Activated naive CD8-positive, alpha-beta T cell (primary cell): ENCODE data around the gene PLEKHO1.
"Not testable (repeated sequence)": the region's sequence is repeated elsewhere in the genome, so short reads cannot be mapped to it uniquely, and the experiment has no call there.

Source experiments
- H3K27ac Mint-ChIP-seq: one replicate; pipeline ENCODE4 v1.8.0; 2021; ENCODE audit warnings: mixed read lengths
- H3K27me3 Mint-ChIP-seq: one replicate; pipeline ENCODE4 v1.8.0; 2021; ENCODE audit warnings: mixed read lengths
- H3K36me3 Mint-ChIP-seq: one replicate; pipeline ENCODE4 v1.8.0; 2021; ENCODE audit warnings: mixed read lengths
- H3K4me1 Mint-ChIP-seq: one replicate; pipeline ENCODE4 v1.8.0; 2021; ENCODE audit warnings: low read depth, mixed read lengths
- H3K4me3 Mint-ChIP-seq: one replicate; pipeline ENCODE4 v1.8.0; 2021; ENCODE audit warnings: mild to moderate bottlenecking, mixed read lengths
- H3K9me3 Mint-ChIP-seq: one replicate; pipeline ENCODE4 v1.8.0; 2021; ENCODE audit warnings: low read depth, mixed read lengths

PLEKHO1 gene

GRCh38 chr1:150178548-150178947, 28.8 kb downstream of the PLEKHO1 start:
- Mint-ChIP-seq H3K4me1 (no peaks in the 10 kb centered on the region), H3K27ac (no peak overlapping the region), H3K9me3 (no peaks in the 10 kb centered on the region), H3K4me3 (no peak overlapping the region), H3K36me3 (no peaks in the 10 kb centered on the region), H3K27me3 (no peaks in the 10 kb centered on the region)

GRCh38 chr1:150179867-150180266, 30.2 kb downstream of the PLEKHO1 start:
- no peak overlapping the region for H3K27ac Mint-ChIP-seq
- H3K4me3 Mint-ChIP-seq = no peak overlapping the region
- H3K36me3 Mint-ChIP-seq = no peaks in the 10 kb centered on the region
- no peaks in the 10 kb centered on the region for H3K4me1 Mint-ChIP-seq
- no peaks in the 10 kb centered on the region for H3K27me3 Mint-ChIP-seq
- no peaks in the 10 kb centered on the region for H3K9me3 Mint-ChIP-seq

- Mint-ChIP-seq H3K36me3 (no peaks in the 10 kb centered on the region), H3K4me1 (no peaks in the 10 kb centered on the region), H3K27me3 (no peaks in the 10 kb centered on the region), H3K27ac (no peak overlapping the region), H3K9me3 (no peaks in the 10 kb centered on the region), H3K4me3 (no peak overlapping the region)
Measured at GRCh38 chr1:150180474-150180873, 30.8 kb downstream of the PLEKHO1 start.

GRCh38 chr1:150182247-150182646, 32.5 kb downstream of the PLEKHO1 start:
- H3K4me1 Mint-ChIP-seq = peaks cover 5% of the 10 kb centered on the region
- no peak overlapping the region for H3K4me3 Mint-ChIP-seq
- H3K27me3 Mint-ChIP-seq = no peaks in the 10 kb centered on the region
- no peak overlapping the region for H3K27ac Mint-ChIP-seq
- no peaks in the 10 kb centered on the region for H3K36me3 Mint-ChIP-seq
- H3K9me3 Mint-ChIP-seq = no peaks in the 10 kb centered on the region

- Mint-ChIP-seq H3K4me1 (peaks cover 9% of the 10 kb centered on the region), H3K4me3 (no peak overlapping the region), H3K36me3 (no peaks in the 10 kb centered on the region), H3K9me3 (no peaks in the 10 kb centered on the region), H3K27ac (no peak overlapping the region), H3K27me3 (no peaks in the 10 kb centered on the region)
Measured at GRCh38 chr1:150183061-150183460, 33.3 kb downstream of the PLEKHO1 start.

- Mint-ChIP-seq H3K4me1 (peaks cover 9% of the 10 kb centered on the region), H3K4me3 (no peak overlapping the region), H3K36me3 (no peaks in the 10 kb centered on the region), H3K27ac (no peak overlapping the region), H3K27me3 (no peaks in the 10 kb centered on the region), H3K9me3 (no peaks in the 10 kb centered on the region)
Measured at GRCh38 chr1:150185481-150185880, 35.8 kb downstream of the PLEKHO1 start.

- H3K36me3 Mint-ChIP-seq, H3K27ac Mint-ChIP-seq, H3K27me3 Mint-ChIP-seq, H3K9me3 Mint-ChIP-seq, H3K4me3 Mint-ChIP-seq, H3K4me1 Mint-ChIP-seq: not testable (repeated sequence)
Measured at GRCh38 chr1:150186438-150186788, 36.7 kb downstream of the PLEKHO1 start.

- Mint-ChIP-seq H3K27me3 (no peaks in the 10 kb centered on the region), H3K4me1 (peaks cover 9% of the 10 kb centered on the region), H3K27ac (no peak overlapping the region), H3K4me3 (peak overlapping the region; percentile 30), H3K9me3 (no peaks in the 10 kb centered on the region), H3K36me3 (no peaks in the 10 kb centered on the region)
Measured at GRCh38 chr1:150186789-150187559, 37.3 kb downstream of the PLEKHO1 start.

GRCh38 chr1:150187560-150187931, 37.8 kb downstream of the PLEKHO1 start:
- H3K27ac Mint-ChIP-seq = no peak overlapping the region
- no peaks in the 10 kb centered on the region for H3K36me3 Mint-ChIP-seq
- H3K9me3 Mint-ChIP-seq = no peaks in the 10 kb centered on the region
- H3K4me1 Mint-ChIP-seq = peaks cover 9% of the 10 kb centered on the region
- H3K27me3 Mint-ChIP-seq = no peaks in the 10 kb centered on the region
- no peak overlapping the region for H3K4me3 Mint-ChIP-seq

GRCh38 chr1:150192012-150192411, 42.3 kb downstream of the PLEKHO1 start:
- no peaks in the 10 kb centered on the region for H3K36me3 Mint-ChIP-seq
- H3K27me3 Mint-ChIP-seq = no peaks in the 10 kb centered on the region
- no peak overlapping the region for H3K4me3 Mint-ChIP-seq
- no peaks in the 10 kb centered on the region for H3K9me3 Mint-ChIP-seq
- no peak overlapping the region for H3K27ac Mint-ChIP-seq
- H3K4me1 Mint-ChIP-seq = peaks cover 6% of the 10 kb centered on the region

- no peak overlapping the region for H3K4me3 Mint-ChIP-seq
- H3K9me3 Mint-ChIP-seq = no peaks in the 10 kb centered on the region
Measured at GRCh38 chr1:150194381-150195031, 44.8 kb downstream of the PLEKHO1 start.

GRCh38 chr1:150196417-150196816, 46.7 kb downstream of the PLEKHO1 start:
- Mint-ChIP-seq H3K4me1 (no peaks in the 10 kb centered on the region), H3K27me3 (no peaks in the 10 kb centered on the region), H3K27ac (no peak overlapping the region), H3K9me3 (no peaks in the 10 kb centered on the region), H3K4me3 (no peak overlapping the region), H3K36me3 (no peaks in the 10 kb centered on the region)

More at GRCh38 chr1:150194381-150195031, 44.8 kb downstream of the PLEKHO1 start:
- Mint-ChIP-seq H3K27ac (no peak overlapping the region), H3K36me3 (no peaks in the 10 kb centered on the region), H3K27me3 (no peaks in the 10 kb centered on the region), H3K4me1 (no peaks in the 10 kb centered on the region)

GRCh38 chr1:150207281-150207971, 57.7 kb downstream of the PLEKHO1 start:
- Mint-ChIP-seq H3K4me1 (no peaks in the 10 kb centered on the region), H3K9me3 (no peaks in the 10 kb centered on the region), H3K27me3 (no peaks in the 10 kb centered on the region), H3K4me3 (no peak overlapping the region), H3K27ac (no peak overlapping the region), H3K36me3 (no peaks in the 10 kb centered on the region)

GRCh38 chr1:150208460-150208859, 58.7 kb downstream of the PLEKHO1 start:
- H3K4me3 Mint-ChIP-seq, H3K27ac Mint-ChIP-seq, H3K36me3 Mint-ChIP-seq, H3K9me3 Mint-ChIP-seq, H3K27me3 Mint-ChIP-seq, H3K4me1 Mint-ChIP-seq: not testable (repeated sequence)
